Stimulated activated CD4-positive, alpha-beta T cell treated with anti-CD3 and anti-CD28 coated beads, Interleukin-12 subunit alpha, Interleukin-12 subunit beta, amount 100 ng/mL, for 24 hours (primary cell): ENCODE measurements around the gene DHRSX.
A peak's percentile ranks its signal among the peaks of the same experiment; 100 is the strongest.
"Not testable (repeated sequence)": the region's sequence is repeated elsewhere in the genome, so short reads cannot be mapped to it uniquely, and the experiment has no call there.

ENCODE experiments used
- DNase-seq, 2 experiments: peaks; one replicate each; pipeline ENCODE4 v3.0.0-alpha.2; 2020; ENCODE audit warnings: low read depth in 2 of 2

DHRSX gene

GRCh38 chrX:2519638-2520037, 18.9 kb upstream of the DHRSX start:
- not testable (repeated sequence) for DNase-seq

- DNase-seq: no peak
Observed at GRCh38 chrX:2517055-2517454, 16.3 kb upstream of the DHRSX start.

GRCh38 chrX:2516623-2517022, 15.8 kb upstream of the DHRSX start:
- no peak for DNase-seq

- DNase-seq: no peak
Observed at GRCh38 chrX:2514131-2514530, 13.4 kb upstream of the DHRSX start.

- DNase-seq: no peak
Observed at GRCh38 chrX:2513121-2513664, 12.4 kb upstream of the DHRSX start.

GRCh38 chrX:2512501-2512900, 11.7 kb upstream of the DHRSX start:
- no peak for DNase-seq

GRCh38 chrX:2511326-2511725, 10.6 kb upstream of the DHRSX start:
- DNase-seq: no peak

- DNase-seq: no peak
Observed at GRCh38 chrX:2508648-2509335, 8.0 kb upstream of the DHRSX start.

GRCh38 chrX:2507904-2508627, 7.3 kb upstream of the DHRSX start:
- no peak for DNase-seq

GRCh38 chrX:2507196-2507595, 6.4 kb upstream of the DHRSX start:
- no peak for DNase-seq

GRCh38 chrX:2505341-2505740, 4.6 kb upstream of the DHRSX start:
- not testable (repeated sequence) for DNase-seq

- no peak for DNase-seq
Observed at GRCh38 chrX:2504706-2505332, 4.0 kb upstream of the DHRSX start.

- no peak for DNase-seq
Observed at GRCh38 chrX:2503591-2504500, 3.1 kb upstream of the DHRSX start.

- DNase-seq: no peak
Observed at GRCh38 chrX:2502668-2503519, 2.1 kb upstream of the DHRSX start.

- DNase-seq: no peak
Observed at GRCh38 chrX:2502120-2502667, 1.4 kb upstream of the DHRSX start.

- no peak for DNase-seq
Observed at GRCh38 chrX:2501559-2502102, 855 bp upstream of the DHRSX start.

- DNase-seq: peak; percentile 2 to 29
Observed at GRCh38 chrX:2500091-2500802, 529 bp downstream of the DHRSX start.

GRCh38 chrX:2499507-2499906, 1.3 kb downstream of the DHRSX start:
- DNase-seq: no peak

- DNase-seq: no peak
Observed at GRCh38 chrX:2498781-2499302, 1.9 kb downstream of the DHRSX start.
